GM19193 (cell line): ENCODE results near the gene REXO4.

ENCODE experiments used
- POLR2A ChIP-seq: IDR thresholded peaks from 4 replicates; pipeline ENCODE4 v1.6.1; 2011; ENCODE audit not compliant: insufficient read depth, insufficient read length; ENCODE audit errors: extremely low read depth

REXO4 gene

GRCh38 chr9:133406480-133407307 lies 11.1 kb downstream of the REXO4 start:
- TF ChIP-seq POLR2A, result no peak

GRCh38 chr9:133405508-133406438 lies 12.0 kb downstream of the REXO4 start:
- no peak for TF ChIP-seq POLR2A

GRCh38 chr9:133404454-133405002 lies 13.3 kb downstream of the REXO4 start:
- no peak for TF ChIP-seq POLR2A

GRCh38 chr9:133403766-133404453 lies 13.9 kb downstream of the REXO4 start:
- no peak for TF ChIP-seq POLR2A

GRCh38 chr9:133402689-133403088 lies 15.1 kb downstream of the REXO4 start:
- TF ChIP-seq POLR2A, result no peak

- TF ChIP-seq POLR2A, result no peak
Measured at GRCh38 chr9:133401588-133401987, 16.2 kb downstream of the REXO4 start.

- TF ChIP-seq POLR2A, result no peak
Measured at GRCh38 chr9:133400292-133400691, 17.5 kb downstream of the REXO4 start.

GRCh38 chr9:133397895-133398294 lies 19.9 kb downstream of the REXO4 start:
- no peak for TF ChIP-seq POLR2A

GRCh38 chr9:133397370-133397769 lies 20.4 kb downstream of the REXO4 start:
- no peak for TF ChIP-seq POLR2A

- no peak for TF ChIP-seq POLR2A
Measured at GRCh38 chr9:133396952-133397351, 20.9 kb downstream of the REXO4 start.

GRCh38 chr9:133394687-133395271 lies 23.0 kb downstream of the REXO4 start:
- no peak for TF ChIP-seq POLR2A

GRCh38 chr9:133393399-133393798 lies 24.4 kb downstream of the REXO4 start:
- no peak for TF ChIP-seq POLR2A

GRCh38 chr9:133390713-133391112 lies 27.1 kb downstream of the REXO4 start:
- no peak for TF ChIP-seq POLR2A

- no peak for TF ChIP-seq POLR2A
Measured at GRCh38 chr9:133389562-133389961, 28.2 kb downstream of the REXO4 start.
